Parietal lobe (tissue), 2 donors: ENCODE measurements around the gene ABHD16A. TPM values are rescaled to one million over a fixed set of nuclear protein-coding genes. Genes with fewer than 3 reads are reported as not detected.

Experiments
- small RNA-seq: library from RNA; depleted of rRNA; stranded (forward); fragments of <200 nt; gene quantifications from one replicate; pipeline ENCODE3, GENCODE V24; 2014; ENCODE audit warnings: low replicate concordance
- total RNA-seq: library from RNA; depleted of rRNA; stranded (reverse); fragments of >200 nt; gene quantifications from one replicate; pipeline ENCODE4 v1.2.3, GENCODE V29; 2014

Gene ABHD16A
- total RNA-seq, 1 donor from 2014 or later, result 67.9 TPM

DNA sequence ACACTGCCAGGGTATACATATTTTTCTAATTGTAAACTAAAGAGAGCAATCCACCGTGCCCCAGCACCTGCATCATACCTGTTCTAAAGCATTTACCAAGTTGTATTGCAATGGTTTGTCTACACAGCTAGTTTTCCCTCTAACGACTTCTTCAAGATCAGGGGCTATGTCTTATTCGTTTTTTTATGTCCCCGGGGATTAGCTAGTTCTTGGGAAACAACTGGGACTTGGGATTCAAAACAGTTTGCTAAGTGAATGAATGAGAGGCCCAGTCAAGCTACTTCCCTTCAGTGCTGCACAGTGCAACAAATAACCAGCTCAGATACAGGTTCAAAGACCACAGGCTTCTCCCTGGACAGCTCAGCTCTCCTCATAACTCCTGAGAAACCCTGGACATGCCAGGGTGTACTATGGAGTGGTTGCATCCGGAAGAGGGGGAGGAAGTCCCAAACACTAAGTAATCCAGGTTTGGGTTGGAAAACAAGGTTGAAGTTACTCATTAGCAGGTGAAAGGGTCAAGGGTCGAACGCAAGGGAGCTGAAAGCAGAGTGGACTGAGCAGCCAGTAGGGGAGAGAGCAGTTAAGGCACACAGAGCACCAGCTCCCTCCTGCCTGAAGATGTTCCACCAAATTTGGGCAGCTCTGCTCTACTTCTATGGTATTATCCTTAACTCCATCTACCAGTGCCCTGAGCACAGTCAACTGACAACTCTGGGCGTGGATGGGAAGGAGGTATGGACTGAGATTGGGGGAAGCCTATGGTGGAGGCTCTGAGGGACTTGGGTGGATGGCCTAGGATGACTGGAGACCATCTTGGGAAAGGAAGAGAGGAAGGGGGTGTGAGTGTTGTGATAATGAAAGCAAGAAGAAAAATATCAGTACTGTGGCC lies 47.5 kb downstream of the ABHD16A start, which contains the start of gene APOM:
Gene APOM, plus strand, starts transcription at position 546 of the 889 bp plus-strand sequence. Its CDS starts 73 bp downstream, at position 619.

Small RNA genes within 50 kb of the gene (small RNA-seq; reads per million reads assigned to genes)
- gene LY6G6D (not detected), gene MIR4646 (not detected), gene RF00019 (not detected)

Other genes starting within 250 kb of the ABHD16A start
- 0.31 TPM for gene MICB, start 205.2 kb downstream of the ABHD16A start, total RNA-seq
- not detected for gene MCCD1, start 174.4 kb downstream of the ABHD16A start, total RNA-seq
- gene DDX39B, start 161.3 kb downstream of the ABHD16A start, total RNA-seq, result 296 TPM
- gene ATP6V1G2, start 156.7 kb downstream of the ABHD16A start, total RNA-seq, result 58.8 TPM
- 15.3 TPM for gene NFKBIL1, start 155.7 kb downstream of the ABHD16A start, total RNA-seq
- not detected for gene LTA, start 131.0 kb downstream of the ABHD16A start, total RNA-seq
- not detected for gene TNF, start 127.8 kb downstream of the ABHD16A start, total RNA-seq
- gene LTB, start 120.9 kb downstream of the ABHD16A start, total RNA-seq, result not detected
- gene LST1, start 117.0 kb downstream of the ABHD16A start, total RNA-seq, result not detected
- not detected for gene NCR3, start 110.3 kb downstream of the ABHD16A start, total RNA-seq
- gene AIF1, start 88.1 kb downstream of the ABHD16A start, total RNA-seq, result 3.4 TPM
- 94.8 TPM for gene PRRC2A, start 82.6 kb downstream of the ABHD16A start, total RNA-seq
- gene BAG6, start 50.7 kb downstream of the ABHD16A start, total RNA-seq, result 177 TPM
- 2.2 TPM for gene APOM, start 47.4 kb downstream of the ABHD16A start, total RNA-seq
- gene C6orf47, start 42.5 kb downstream of the ABHD16A start, total RNA-seq, result 17.2 TPM
- 11.3 TPM for gene GPANK1, start 38.3 kb downstream of the ABHD16A start, total RNA-seq
- 83.6 TPM for gene CSNK2B, start 37.2 kb downstream of the ABHD16A start, total RNA-seq
- gene LY6G5B, start 33.3 kb downstream of the ABHD16A start, total RNA-seq, result 13.5 TPM
- gene LY6G5C, start 22.3 kb downstream of the ABHD16A start, total RNA-seq, result 5.6 TPM
- gene LY6G6F, start 3.5 kb upstream of the ABHD16A start, total RNA-seq, result not detected
- gene LY6G6D, start 12.0 kb upstream of the ABHD16A start, total RNA-seq, result not detected
- not detected for gene LY6G6C, start 18.4 kb upstream of the ABHD16A start, total RNA-seq
- gene MPIG6B, start 20.0 kb upstream of the ABHD16A start, total RNA-seq, result not detected
- 126 TPM for gene DDAH2, start 26.0 kb upstream of the ABHD16A start, total RNA-seq
- 20.0 TPM for gene CLIC1, start 33.2 kb upstream of the ABHD16A start, total RNA-seq
- 14.1 TPM for gene MSH5, start 36.7 kb upstream of the ABHD16A start, total RNA-seq
- 1.3 TPM for gene SAPCD1, start 59.3 kb upstream of the ABHD16A start, total RNA-seq
- gene VWA7, start 74.0 kb upstream of the ABHD16A start, total RNA-seq, result 0.31 TPM
- 57.9 TPM for gene VARS1, start 92.4 kb upstream of the ABHD16A start, total RNA-seq
- gene LSM2, start 103.6 kb upstream of the ABHD16A start, total RNA-seq, result 15.3 TPM
- gene HSPA1L, start 112.0 kb upstream of the ABHD16A start, total RNA-seq, result 3.1 TPM
- gene HSPA1A, start 112.2 kb upstream of the ABHD16A start, total RNA-seq, result 170 TPM
- 217 TPM for gene HSPA1B, start 124.4 kb upstream of the ABHD16A start, total RNA-seq
- 17.5 TPM for gene NEU1, start 159.5 kb upstream of the ABHD16A start, total RNA-seq
- not detected for gene SLC44A4, start 175.7 kb upstream of the ABHD16A start, total RNA-seq
- gene EHMT2, start 194.4 kb upstream of the ABHD16A start, total RNA-seq, result 114 TPM
- 31.0 TPM for gene ZBTB12, start 198.8 kb upstream of the ABHD16A start, total RNA-seq
- gene C2, start 224.4 kb upstream of the ABHD16A start, total RNA-seq, result 3.1 TPM
- 1.9 TPM for gene CFB, start 242.8 kb upstream of the ABHD16A start, total RNA-seq